Esophagus squamous epithelium (tissue), 4 donors: ENCODE measurements around the gene USP49.

Experiments
- CTCF ChIP-seq, 6 experiments: fragments of 450-650 bp in 4 of 6; fragments of 200-600 bp in 2 of 6; sonication (generic) in 2 of 6; IDR thresholded peaks; one replicate each; pipeline ENCODE4 v1.5.1; 2016 to 2019; ENCODE audit warnings: antibody characterized with exemption in 6 of 6, mild to moderate bottlenecking in 4 of 6, moderate library complexity in 4 of 6
- POLR2A ChIP-seq, 4 donors: fragments of 450-650 bp; IDR thresholded peaks; one replicate each; pipeline ENCODE4 v1.6.1; 2017; ENCODE audit warnings: antibody characterized with exemption in 4 of 4, mild to moderate bottlenecking in 4 of 4, moderate library complexity in 3 of 4

GRCh38 chr6:41871691-41872090 is 23.5 kb downstream of the USP49 start:
- TF ChIP-seq POLR2A (IDR thresholded peaks at IDR 0.05) (no peak), CTCF (IDR thresholded peaks at IDR 0.05) (no peak)
